Panc1 (cell line): ENCODE results near the gene MAMDC2. TPM values are rescaled to one million over a fixed set of nuclear protein-coding genes. Genes with fewer than 3 reads are reported as not detected.

Experiments used
- ATAC-seq: fragments of 200-7000 bp; cut with Tn5 transposase; 2 replicates; pipeline ENCODE4 v1.9.1; 2020; ENCODE audit warnings: mild to moderate bottlenecking, moderate library complexity
- BruUV-seq: library from RNA; stranded (reverse); fragments of 400-500 nt; replicated peaks from 2 replicates; lab custom pipeline; 2021; lab: Mats Ljungman, UMichigan
- CTCF ChIA-PET: fragments of 300-600 bp; sonication (Branson Sonifier 250); formaldehyde crosslinking; loops from one replicate; lab custom pipeline; 2022; ENCODE audit warnings: antibody characterized with exemption; lab: Charles Lee
- POLR2A ChIA-PET: fragments of 300-600 bp; sonication (Branson Sonifier 250); formaldehyde crosslinking; loops from one replicate; lab custom pipeline; 2022; ENCODE audit warnings: antibody characterized with exemption; lab: Charles Lee
- DNase-seq: peaks from one replicate; pipeline ENCODE4 v3.0.0-alpha.2; 2010; ENCODE audit warnings: low read depth, low spot score
- H3K27ac ChIP-seq: 2 replicates; pipeline ENCODE4 v1.5.1; 2011; ENCODE audit warnings: mild to moderate bottlenecking, low read length, inconsistent platforms
- H3K27me3 ChIP-seq: fragments of 200-500 bp; sonication (Bioruptor generic); 2 replicates; pipeline ENCODE4 v1.6.0; 2014; ENCODE audit warnings: low read length, inconsistent platforms; ENCODE audit not compliant: control insufficient read depth, insufficient read depth
- H3K36me3 ChIP-seq: fragments of 200-500 bp; sonication (Bioruptor generic); 2 replicates; pipeline ENCODE4 v1.5.1; 2014; ENCODE audit warnings: inconsistent platforms, mild to moderate bottlenecking, low read length, moderate library complexity; ENCODE audit not compliant: control insufficient read depth, insufficient read depth
- H3K4me1 ChIP-seq: 2 replicates; pipeline ENCODE4 v1.5.1; 2011; ENCODE audit warnings: inconsistent platforms, mild to moderate bottlenecking, low read length, moderate library complexity; ENCODE audit not compliant: control insufficient read depth, insufficient read depth
- H3K4me3 ChIP-seq, 2 experiments: 2 replicates each; pipeline ENCODE4 v1.5.1; 2011 to 2012; ENCODE audit warnings: low read depth in 2 of 2, low read length in 2 of 2, mild to moderate bottlenecking in 2 of 2, inconsistent platforms in 1 of 2, moderate library complexity in 1 of 2
- H3K9me3 ChIP-seq: fragments of 200-500 bp; sonication (Bioruptor generic); 2 replicates; pipeline ENCODE4 v1.5.1; 2014; ENCODE audit warnings: low read depth, mild to moderate bottlenecking, inconsistent platforms, low read length, moderate library complexity; ENCODE audit not compliant: control insufficient read depth, insufficient read depth
- POLR2AphosphoS5 ChIP-seq: IDR thresholded peaks from 2 replicates; pipeline ENCODE4 v1.6.1; 2012; ENCODE audit warnings: mild to moderate bottlenecking, low read depth, low read length, moderate library complexity
- SIN3A ChIP-seq: IDR thresholded peaks from 2 replicates; pipeline ENCODE4 v1.6.1; 2012; ENCODE audit warnings: low read depth, mild to moderate bottlenecking, low read length, moderate library complexity, borderline replicate concordance; ENCODE audit not compliant: insufficient read depth
- TCF7L2 ChIP-seq: IDR thresholded peaks from 2 replicates; pipeline ENCODE4 v1.6.1; 2011; ENCODE audit warnings: mild to moderate bottlenecking, low read depth, low read length, inconsistent platforms
- in situ Hi-C: cut with HindIII; loops from 2 replicates; pipeline ENCODE4 v1.10.0; 2016; ENCODE audit warnings: low sequenced_read_pairs, low pct_unique_long_range_greater_than_20kb
- intact Hi-C: fragments of 100-400 bp; cut with micrococcal nuclease; formaldehyde crosslinking; loops from one replicate; pipeline ENCODE4 v1.10.0; 2022; ENCODE audit not compliant: unreplicated experiment
- total RNA-seq: library from RNA; stranded (reverse); gene quantifications from one replicate; pipeline ENCODE4 v1.2.1, GENCODE V29; 2021; ENCODE audit not compliant: unreplicated experiment
- TF ChIP-seq, protein P1 (sequence below), 2 experiments: IDR thresholded peaks; 2 replicates each; pipeline ENCODE4 v1.6.1; 2011 to 2012; ENCODE audit warnings: low read depth in 2 of 2, control low read depth in 1 of 2, low read length in 1 of 2, mild to moderate bottlenecking in 1 of 2, moderate library complexity in 1 of 2; ENCODE audit not compliant: insufficient read depth in 1 of 2
- TF ChIP-seq, protein P2 (sequence below): fragments of 450-650 bp; IDR thresholded peaks from 2 replicates; pipeline ENCODE4 v1.5.1; 2017; ENCODE audit warnings: mild to moderate bottlenecking

Gene MAMDC2
- total RNA-seq, 1 experiment from 2014 or later = 1.5 TPM

DNA sequence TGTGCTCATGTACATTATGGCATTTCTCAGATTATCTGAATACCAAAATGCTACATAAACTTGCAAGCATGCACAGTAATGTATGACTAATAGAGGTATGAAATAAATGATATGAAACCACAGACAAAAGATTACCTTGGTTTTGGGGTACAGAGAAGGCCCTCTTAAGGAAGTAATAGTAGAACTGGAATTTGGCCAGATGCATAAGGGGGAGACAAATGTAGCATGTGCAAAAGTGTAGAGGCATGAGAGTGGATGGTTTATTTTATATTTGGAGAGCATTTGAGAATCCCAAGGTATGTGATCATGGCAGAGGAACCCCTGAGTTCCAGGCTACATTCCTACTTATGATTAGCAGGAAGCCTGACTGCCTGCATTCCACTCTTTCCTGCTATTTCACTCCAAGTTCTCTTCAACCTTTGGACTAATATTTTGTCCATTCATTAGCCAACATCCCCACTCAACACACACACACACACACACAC is 74.2 kb downstream of the MAMDC2 start:
- CTCF ChIA-PET = no interaction called here

DNA sequence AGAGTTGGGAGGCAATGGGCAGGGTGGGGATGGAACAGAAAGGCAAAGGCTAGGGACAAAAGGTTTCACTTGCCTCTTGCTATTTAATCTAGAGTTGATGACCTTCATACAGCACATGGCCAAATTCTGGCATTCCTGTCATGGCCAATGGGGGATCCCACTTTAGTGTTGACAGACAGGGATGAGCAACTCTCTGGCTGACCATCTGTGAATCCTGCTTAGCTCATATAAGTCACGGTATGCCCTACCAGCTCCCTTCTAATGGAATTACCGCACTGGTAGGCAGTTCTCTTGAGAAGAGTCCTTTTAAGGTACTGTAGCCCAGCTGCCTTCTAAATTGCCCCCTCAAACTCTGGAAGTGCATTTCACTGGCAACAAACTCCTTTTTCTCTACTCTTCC is 76.1 kb downstream of the MAMDC2 start:
- no TSS peak for BruUV-seq
- ATAC-seq (no peak), DNase-seq (no peak)
- in situ Hi-C loops (no loop called here), intact Hi-C loops (no loop called here)
- H3K27ac ChIP-seq = no peak overlapping the region
- no peaks in the 10 kb centered on the region for H3K36me3 ChIP-seq
- no peak overlapping the region for H3K4me3 ChIP-seq
- TF ChIP-seq POLR2AphosphoS5 (no peak), TCF7L2 (no peak), SIN3A (no peak)
- TF ChIP-seq, protein P1, sequence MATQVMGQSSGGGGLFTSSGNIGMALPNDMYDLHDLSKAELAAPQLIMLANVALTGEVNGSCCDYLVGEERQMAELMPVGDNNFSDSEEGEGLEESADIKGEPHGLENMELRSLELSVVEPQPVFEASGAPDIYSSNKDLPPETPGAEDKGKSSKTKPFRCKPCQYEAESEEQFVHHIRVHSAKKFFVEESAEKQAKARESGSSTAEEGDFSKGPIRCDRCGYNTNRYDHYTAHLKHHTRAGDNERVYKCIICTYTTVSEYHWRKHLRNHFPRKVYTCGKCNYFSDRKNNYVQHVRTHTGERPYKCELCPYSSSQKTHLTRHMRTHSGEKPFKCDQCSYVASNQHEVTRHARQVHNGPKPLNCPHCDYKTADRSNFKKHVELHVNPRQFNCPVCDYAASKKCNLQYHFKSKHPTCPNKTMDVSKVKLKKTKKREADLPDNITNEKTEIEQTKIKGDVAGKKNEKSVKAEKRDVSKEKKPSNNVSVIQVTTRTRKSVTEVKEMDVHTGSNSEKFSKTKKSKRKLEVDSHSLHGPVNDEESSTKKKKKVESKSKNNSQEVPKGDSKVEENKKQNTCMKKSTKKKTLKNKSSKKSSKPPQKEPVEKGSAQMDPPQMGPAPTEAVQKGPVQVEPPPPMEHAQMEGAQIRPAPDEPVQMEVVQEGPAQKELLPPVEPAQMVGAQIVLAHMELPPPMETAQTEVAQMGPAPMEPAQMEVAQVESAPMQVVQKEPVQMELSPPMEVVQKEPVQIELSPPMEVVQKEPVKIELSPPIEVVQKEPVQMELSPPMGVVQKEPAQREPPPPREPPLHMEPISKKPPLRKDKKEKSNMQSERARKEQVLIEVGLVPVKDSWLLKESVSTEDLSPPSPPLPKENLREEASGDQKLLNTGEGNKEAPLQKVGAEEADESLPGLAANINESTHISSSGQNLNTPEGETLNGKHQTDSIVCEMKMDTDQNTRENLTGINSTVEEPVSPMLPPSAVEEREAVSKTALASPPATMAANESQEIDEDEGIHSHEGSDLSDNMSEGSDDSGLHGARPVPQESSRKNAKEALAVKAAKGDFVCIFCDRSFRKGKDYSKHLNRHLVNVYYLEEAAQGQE (IDR thresholded peaks at IDR 0.05; ENCODE audit: insufficient read depth in 1 of 2, low read depth in 2 of 2, low read length in 1 of 2) = no peak
- TF ChIP-seq, protein P2, sequence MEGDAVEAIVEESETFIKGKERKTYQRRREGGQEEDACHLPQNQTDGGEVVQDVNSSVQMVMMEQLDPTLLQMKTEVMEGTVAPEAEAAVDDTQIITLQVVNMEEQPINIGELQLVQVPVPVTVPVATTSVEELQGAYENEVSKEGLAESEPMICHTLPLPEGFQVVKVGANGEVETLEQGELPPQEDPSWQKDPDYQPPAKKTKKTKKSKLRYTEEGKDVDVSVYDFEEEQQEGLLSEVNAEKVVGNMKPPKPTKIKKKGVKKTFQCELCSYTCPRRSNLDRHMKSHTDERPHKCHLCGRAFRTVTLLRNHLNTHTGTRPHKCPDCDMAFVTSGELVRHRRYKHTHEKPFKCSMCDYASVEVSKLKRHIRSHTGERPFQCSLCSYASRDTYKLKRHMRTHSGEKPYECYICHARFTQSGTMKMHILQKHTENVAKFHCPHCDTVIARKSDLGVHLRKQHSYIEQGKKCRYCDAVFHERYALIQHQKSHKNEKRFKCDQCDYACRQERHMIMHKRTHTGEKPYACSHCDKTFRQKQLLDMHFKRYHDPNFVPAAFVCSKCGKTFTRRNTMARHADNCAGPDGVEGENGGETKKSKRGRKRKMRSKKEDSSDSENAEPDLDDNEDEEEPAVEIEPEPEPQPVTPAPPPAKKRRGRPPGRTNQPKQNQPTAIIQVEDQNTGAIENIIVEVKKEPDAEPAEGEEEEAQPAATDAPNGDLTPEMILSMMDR = no peak
- H3K9me3 ChIP-seq = no peaks in the 10 kb centered on the region
- H3K27me3 ChIP-seq = no peaks in the 10 kb centered on the region
- CTCF ChIA-PET = no interaction called here
- POLR2A ChIA-PET = no interaction called here
- H3K4me1 ChIP-seq = no peaks in the 10 kb centered on the region

More for the DNA sequence above, 74.2 kb downstream of the MAMDC2 start:
- no peak overlapping the region for H3K4me3 ChIP-seq
- POLR2A ChIA-PET = no interaction called here
- TF ChIP-seq SIN3A (no peak), POLR2AphosphoS5 (no peak), TCF7L2 (no peak)
- TF ChIP-seq, protein P1 (IDR thresholded peaks at IDR 0.05; ENCODE audit: insufficient read depth in 1 of 2, low read depth in 2 of 2, low read length in 1 of 2) = no peak
- TF ChIP-seq, protein P2 = no peak
- ATAC-seq (no peak), DNase-seq (no peak)
- no peak overlapping the region for H3K27ac ChIP-seq
- BruUV-seq = no TSS peak
- H3K9me3 ChIP-seq = no peaks in the 10 kb centered on the region
- intact Hi-C loops (no loop called here), in situ Hi-C loops (no loop called here)
- H3K4me1 ChIP-seq = no peaks in the 10 kb centered on the region
- H3K27me3 ChIP-seq = no peaks in the 10 kb centered on the region
- no peaks in the 10 kb centered on the region for H3K36me3 ChIP-seq
